Measurements from ENCODE around the gene ALK. TPM values are rescaled to one million over a fixed set of nuclear protein-coding genes. Genes with fewer than 3 reads are reported as not detected.

ALK gene
- total RNA-seq, 3 donors from 2014 or later: 0.07 to 2.4 (median 0.09) TPM

- no peaks in the 10 kb centered on the region for H3K4me1 ChIP-seq (ENCODE audit: low read depth)
- intact Hi-C loops (cut with DNase I, micrococcal nuclease): no loop called here
- H3K36me3 ChIP-seq (ENCODE audit: low read depth): no peaks in the 10 kb centered on the region
- H3K9me3 ChIP-seq: no peaks in the 10 kb centered on the region
- H3K4me3 ChIP-seq: no peak overlapping the region
- no peak for DNase-seq
- TF ChIP-seq, protein P1, sequence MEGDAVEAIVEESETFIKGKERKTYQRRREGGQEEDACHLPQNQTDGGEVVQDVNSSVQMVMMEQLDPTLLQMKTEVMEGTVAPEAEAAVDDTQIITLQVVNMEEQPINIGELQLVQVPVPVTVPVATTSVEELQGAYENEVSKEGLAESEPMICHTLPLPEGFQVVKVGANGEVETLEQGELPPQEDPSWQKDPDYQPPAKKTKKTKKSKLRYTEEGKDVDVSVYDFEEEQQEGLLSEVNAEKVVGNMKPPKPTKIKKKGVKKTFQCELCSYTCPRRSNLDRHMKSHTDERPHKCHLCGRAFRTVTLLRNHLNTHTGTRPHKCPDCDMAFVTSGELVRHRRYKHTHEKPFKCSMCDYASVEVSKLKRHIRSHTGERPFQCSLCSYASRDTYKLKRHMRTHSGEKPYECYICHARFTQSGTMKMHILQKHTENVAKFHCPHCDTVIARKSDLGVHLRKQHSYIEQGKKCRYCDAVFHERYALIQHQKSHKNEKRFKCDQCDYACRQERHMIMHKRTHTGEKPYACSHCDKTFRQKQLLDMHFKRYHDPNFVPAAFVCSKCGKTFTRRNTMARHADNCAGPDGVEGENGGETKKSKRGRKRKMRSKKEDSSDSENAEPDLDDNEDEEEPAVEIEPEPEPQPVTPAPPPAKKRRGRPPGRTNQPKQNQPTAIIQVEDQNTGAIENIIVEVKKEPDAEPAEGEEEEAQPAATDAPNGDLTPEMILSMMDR (IDR thresholded peaks at IDR 0.05): no peak
- no peak for ATAC-seq
These were observed 360.8 kb downstream of the ALK start for GRCh38 chr2:29560566-29560965.

DNA sequence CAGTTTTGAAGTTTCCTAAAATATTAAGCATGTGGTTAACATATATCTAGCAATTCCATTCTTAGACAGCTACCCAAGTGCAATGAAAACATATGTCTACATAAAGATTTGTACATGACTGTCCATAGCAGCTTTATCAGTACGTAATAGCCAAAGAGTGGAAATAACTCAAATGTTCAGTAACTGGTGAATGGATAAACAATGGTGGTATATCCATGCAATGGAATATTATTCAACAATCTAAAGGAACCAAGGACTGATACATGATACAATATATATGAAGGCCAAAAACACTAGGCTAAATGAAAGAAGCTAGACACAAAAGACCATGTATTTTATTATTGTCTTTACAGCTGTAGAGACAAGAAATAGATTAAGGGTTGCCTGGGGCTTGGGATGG is 361.4 kb downstream of the ALK start:
- DNase-seq (no peak), ATAC-seq (no peak)
- Histone ChIP-seq H3K4me1 (ENCODE audit: low read depth) (no peaks in the 10 kb centered on the region), H3K9me3 (no peaks in the 10 kb centered on the region), H3K36me3 (ENCODE audit: low read depth) (no peaks in the 10 kb centered on the region), H3K4me3 (no peak overlapping the region)
- TF ChIP-seq, protein P1 (IDR thresholded peaks at IDR 0.05): no peak
- intact Hi-C loops (cut with DNase I, micrococcal nuclease): no loop called here

DNA sequence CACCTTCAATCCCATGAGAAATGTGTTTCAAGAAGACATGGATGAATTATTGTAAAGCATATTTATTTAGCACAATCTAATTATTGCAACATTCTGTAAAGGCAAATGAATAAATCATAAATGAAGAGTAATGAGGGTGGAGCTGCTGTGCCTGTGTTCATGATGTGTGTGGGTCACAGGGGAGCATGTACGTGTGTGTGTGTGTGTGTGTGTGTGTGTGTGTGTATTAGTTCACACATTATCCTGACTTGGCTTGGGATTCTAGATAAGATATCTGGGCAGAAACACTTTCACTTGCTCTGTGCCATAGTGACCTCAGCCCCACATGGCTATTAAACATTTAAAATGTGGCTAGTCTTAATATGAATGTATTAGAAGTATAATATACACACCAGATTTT is 361.8 kb downstream of the ALK start:
- intact Hi-C loops (cut with DNase I, micrococcal nuclease): no loop called here
- Histone ChIP-seq H3K4me1 (ENCODE audit: low read depth) (no peaks in the 10 kb centered on the region), H3K36me3 (ENCODE audit: low read depth) (no peaks in the 10 kb centered on the region), H3K9me3 (no peaks in the 10 kb centered on the region), H3K4me3 (no peak overlapping the region)
- ATAC-seq (no peak), DNase-seq (no peak)
- TF ChIP-seq, protein P1 (IDR thresholded peaks at IDR 0.05): no peak

- intact Hi-C loops (cut with DNase I, micrococcal nuclease): no loop called here
These were observed 363.3 kb downstream of the ALK start for GRCh38 chr2:29558097-29558496.

GRCh38 chr2:29557268-29557667 is 364.1 kb downstream of the ALK start:
- Histone ChIP-seq H3K4me3 (no peak overlapping the region), H3K9me3 (no peaks in the 10 kb centered on the region), H3K36me3 (ENCODE audit: low read depth) (no peaks in the 10 kb centered on the region), H3K4me1 (ENCODE audit: low read depth) (no peaks in the 10 kb centered on the region)
- DNase-seq: no peak
- TF ChIP-seq, protein P1 (IDR thresholded peaks at IDR 0.05): no peak
- no peak for ATAC-seq
- intact Hi-C loops (cut with DNase I, micrococcal nuclease): no loop called here

More at GRCh38 chr2:29558097-29558496, 363.3 kb downstream of the ALK start:
- Histone ChIP-seq H3K4me3 (no peak overlapping the region), H3K36me3 (ENCODE audit: low read depth) (no peaks in the 10 kb centered on the region), H3K9me3 (no peaks in the 10 kb centered on the region), H3K4me1 (ENCODE audit: low read depth) (no peaks in the 10 kb centered on the region)
- DNase-seq: no peak
- ATAC-seq: no peak
- TF ChIP-seq, protein P1 (IDR thresholded peaks at IDR 0.05): no peak

GRCh38 chr2:29549069-29549380 is 372.4 kb downstream of the ALK start:
- Histone ChIP-seq H3K4me1 (ENCODE audit: low read depth) (no peaks in the 10 kb centered on the region), H3K4me3 (no peak overlapping the region), H3K9me3 (no peaks in the 10 kb centered on the region), H3K36me3 (ENCODE audit: low read depth) (no peaks in the 10 kb centered on the region)
- DNase-seq (no peak), ATAC-seq (no peak)
- TF ChIP-seq, protein P1 (IDR thresholded peaks at IDR 0.05): no peak
- intact Hi-C loops (cut with DNase I, micrococcal nuclease): no loop called here

Data from mucosa of descending colon (tissue), 3 donors.